H1 (cell line): ENCODE data around the gene CAMK2D. TPM values are rescaled to one million over a fixed set of nuclear protein-coding genes. Genes with fewer than 3 reads are reported as not detected.

Experiments
- BCL11A ChIP-seq, 2 experiments: IDR thresholded peaks; one replicate each; pipeline ENCODE4 v1.6.1; 2011; ENCODE audit warnings: low read depth in 2 of 2, low read length in 2 of 2, mild to moderate bottlenecking in 2 of 2
- RNF2 ChIP-seq: fragments of 200-900, 300-1000 bp; sonication (generic); IDR thresholded peaks from 2 replicates; pipeline ENCODE4 v1.7.1; 2016; ENCODE audit warnings: borderline replicate concordance, low read depth, mild to moderate bottlenecking, antibody characterized with exemption, low read length; ENCODE audit not compliant: poor library complexity, severe bottlenecking; ENCODE audit errors: missing control alignments
- TCF12 ChIP-seq: IDR thresholded peaks from 2 replicates; pipeline ENCODE4 v1.6.1; 2011; ENCODE audit warnings: low read depth, mild to moderate bottlenecking, low read length
- polyA plus RNA-seq, 7 experiments: library from polyadenylated mRNA; depleted of rRNA in 3 of 7; stranded (reverse) in 5 of 7; unstranded in 2 of 7; fragments of >200 nt in 5 of 7; fragments of 200-250 nt in 2 of 7; gene quantifications; 1 replicate in 5 of 7; 2 replicates in 1 of 7; 4 replicates in 1 of 7; pipeline versions ENCODE4 v1.2.1 to v1.2.3, GENCODE V29; 2011 to 2013; ENCODE audit warnings: missing spikeins in 2 of 7, mixed read lengths in 2 of 7
- total RNA-seq: library from RNA; stranded (reverse); fragmentation: NEBNext Ultra II Directional; extraction: Animal tissue kit (Norgen Biotek cat#: 25700); gene quantifications from 2 replicates; pipeline ENCODE4 v1.2.1, GENCODE V29; 2021
- TF ChIP-seq, protein P1 (sequence below): IDR thresholded peaks from 2 replicates; pipeline ENCODE4 v1.6.1; 2012; ENCODE audit warnings: low read length, inconsistent platforms
- TF ChIP-seq, protein P2 (sequence below), 3 experiments: IDR thresholded peaks; 1 replicate in 2 of 3; 2 replicates in 1 of 3; pipeline versions ENCODE4 v1.5.1 to v1.6.1; 2011; ENCODE audit warnings: low read length in 3 of 3, mild to moderate bottlenecking in 3 of 3, inconsistent platforms in 2 of 3, low read depth in 1 of 3, moderate library complexity in 1 of 3; ENCODE audit not compliant: insufficient read depth in 1 of 3; ENCODE audit errors: control extremely low read depth in 1 of 3

CAMK2D gene
- total and polyA plus RNA-seq, 2 of the 8 experiments (the other 6 are each of a cell fraction or from before 2014, with no cell fraction given), result 3.2 to 7.0 TPM

DNA sequence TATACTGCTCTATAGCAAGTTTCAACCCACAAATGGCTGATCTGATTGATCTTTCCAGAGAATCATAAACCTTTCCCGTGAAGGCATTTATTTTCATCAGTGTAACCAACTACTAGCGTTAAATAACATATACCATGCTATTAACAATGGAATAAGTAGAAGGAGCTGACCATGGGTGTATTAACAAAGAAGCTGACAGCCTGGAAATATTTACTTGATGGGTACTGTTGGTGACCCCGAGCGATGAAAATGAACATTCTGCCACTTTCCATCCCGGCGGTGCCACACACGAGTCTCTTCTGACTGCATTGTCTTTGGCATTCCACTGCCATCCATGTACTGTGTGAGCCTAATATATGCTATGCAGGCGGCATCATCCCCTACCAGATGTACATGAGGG lies 304.4 kb downstream of the CAMK2D start (continued):
- TF ChIP-seq, protein P1, sequence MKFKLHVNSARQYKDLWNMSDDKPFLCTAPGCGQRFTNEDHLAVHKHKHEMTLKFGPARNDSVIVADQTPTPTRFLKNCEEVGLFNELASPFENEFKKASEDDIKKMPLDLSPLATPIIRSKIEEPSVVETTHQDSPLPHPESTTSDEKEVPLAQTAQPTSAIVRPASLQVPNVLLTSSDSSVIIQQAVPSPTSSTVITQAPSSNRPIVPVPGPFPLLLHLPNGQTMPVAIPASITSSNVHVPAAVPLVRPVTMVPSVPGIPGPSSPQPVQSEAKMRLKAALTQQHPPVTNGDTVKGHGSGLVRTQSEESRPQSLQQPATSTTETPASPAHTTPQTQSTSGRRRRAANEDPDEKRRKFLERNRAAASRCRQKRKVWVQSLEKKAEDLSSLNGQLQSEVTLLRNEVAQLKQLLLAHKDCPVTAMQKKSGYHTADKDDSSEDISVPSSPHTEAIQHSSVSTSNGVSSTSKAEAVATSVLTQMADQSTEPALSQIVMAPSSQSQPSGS, result no peak
- TF ChIP-seq, protein P2, sequence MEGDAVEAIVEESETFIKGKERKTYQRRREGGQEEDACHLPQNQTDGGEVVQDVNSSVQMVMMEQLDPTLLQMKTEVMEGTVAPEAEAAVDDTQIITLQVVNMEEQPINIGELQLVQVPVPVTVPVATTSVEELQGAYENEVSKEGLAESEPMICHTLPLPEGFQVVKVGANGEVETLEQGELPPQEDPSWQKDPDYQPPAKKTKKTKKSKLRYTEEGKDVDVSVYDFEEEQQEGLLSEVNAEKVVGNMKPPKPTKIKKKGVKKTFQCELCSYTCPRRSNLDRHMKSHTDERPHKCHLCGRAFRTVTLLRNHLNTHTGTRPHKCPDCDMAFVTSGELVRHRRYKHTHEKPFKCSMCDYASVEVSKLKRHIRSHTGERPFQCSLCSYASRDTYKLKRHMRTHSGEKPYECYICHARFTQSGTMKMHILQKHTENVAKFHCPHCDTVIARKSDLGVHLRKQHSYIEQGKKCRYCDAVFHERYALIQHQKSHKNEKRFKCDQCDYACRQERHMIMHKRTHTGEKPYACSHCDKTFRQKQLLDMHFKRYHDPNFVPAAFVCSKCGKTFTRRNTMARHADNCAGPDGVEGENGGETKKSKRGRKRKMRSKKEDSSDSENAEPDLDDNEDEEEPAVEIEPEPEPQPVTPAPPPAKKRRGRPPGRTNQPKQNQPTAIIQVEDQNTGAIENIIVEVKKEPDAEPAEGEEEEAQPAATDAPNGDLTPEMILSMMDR (IDR thresholded peaks at IDR 0.05; ENCODE audit: control extremely low read depth in 1 of 3, insufficient read depth in 1 of 3, low read depth in 1 of 3, low read length in 3 of 3), result no peak
- TF ChIP-seq BCL11A (IDR thresholded peaks at IDR 0.05; ENCODE audit: low read depth in 2 of 2, low read length in 2 of 2) (no peak), RNF2 (no peak), TCF12 (no peak)
